Activated naive CD8-positive, alpha-beta T cell treated with anti-CD3 and anti-CD28 coated beads, Interleukin-2, amount 10 ng/mL, durations not matched to agents 7 days and 5 days (primary cell): ENCODE data around the gene MIAT. TPM values are rescaled to one million over a fixed set of nuclear protein-coding genes. Genes with fewer than 3 reads are reported as not detected.

Experiments
- ATAC-seq: fragments of 150-1000 bp; cut with Tn5 transposase; one replicate; pipeline ENCODE4 v1.10.0; 2021; ENCODE audit warnings: low read depth, moderate library complexity
- POLR2A ChIA-PET: fragments of 350-600 bp; sonication (Branson Sonifier 250); formaldehyde crosslinking; loops from one replicate; lab custom pipeline; 2021; ENCODE audit warnings: antibody characterized with exemption; lab: Charles Lee
- DNase-seq: peaks from one replicate; pipeline ENCODE4 v3.0.0; 2021
- H3K27ac Mint-ChIP-seq: one replicate; pipeline ENCODE4 v1.8.0; 2022; ENCODE audit warnings: mild to moderate bottlenecking, mixed read lengths
- H3K27me3 Mint-ChIP-seq: one replicate; pipeline ENCODE4 v1.8.0; 2022; ENCODE audit warnings: mild to moderate bottlenecking, moderate library complexity, mixed read lengths
- H3K36me3 Mint-ChIP-seq: one replicate; pipeline ENCODE4 v1.8.0; 2021; ENCODE audit warnings: mild to moderate bottlenecking, mixed read lengths
- H3K4me1 Mint-ChIP-seq: one replicate; pipeline ENCODE4 v1.8.0; 2021; ENCODE audit warnings: mixed read lengths
- H3K4me3 Mint-ChIP-seq: one replicate; pipeline ENCODE4 v1.8.0; 2022; ENCODE audit warnings: mild to moderate bottlenecking, moderate library complexity, mixed read lengths
- H3K9me3 Mint-ChIP-seq: one replicate; pipeline ENCODE4 v1.8.0; 2021; ENCODE audit warnings: mixed read lengths
- total RNA-seq, 2 experiments: library from RNA; stranded (reverse); gene quantifications; one replicate each; pipeline ENCODE4 v1.2.3, GENCODE V29; 2021

MIAT gene
- total RNA-seq, 2 experiments from 2014 or later, result 190 to 229 TPM

DNA sequence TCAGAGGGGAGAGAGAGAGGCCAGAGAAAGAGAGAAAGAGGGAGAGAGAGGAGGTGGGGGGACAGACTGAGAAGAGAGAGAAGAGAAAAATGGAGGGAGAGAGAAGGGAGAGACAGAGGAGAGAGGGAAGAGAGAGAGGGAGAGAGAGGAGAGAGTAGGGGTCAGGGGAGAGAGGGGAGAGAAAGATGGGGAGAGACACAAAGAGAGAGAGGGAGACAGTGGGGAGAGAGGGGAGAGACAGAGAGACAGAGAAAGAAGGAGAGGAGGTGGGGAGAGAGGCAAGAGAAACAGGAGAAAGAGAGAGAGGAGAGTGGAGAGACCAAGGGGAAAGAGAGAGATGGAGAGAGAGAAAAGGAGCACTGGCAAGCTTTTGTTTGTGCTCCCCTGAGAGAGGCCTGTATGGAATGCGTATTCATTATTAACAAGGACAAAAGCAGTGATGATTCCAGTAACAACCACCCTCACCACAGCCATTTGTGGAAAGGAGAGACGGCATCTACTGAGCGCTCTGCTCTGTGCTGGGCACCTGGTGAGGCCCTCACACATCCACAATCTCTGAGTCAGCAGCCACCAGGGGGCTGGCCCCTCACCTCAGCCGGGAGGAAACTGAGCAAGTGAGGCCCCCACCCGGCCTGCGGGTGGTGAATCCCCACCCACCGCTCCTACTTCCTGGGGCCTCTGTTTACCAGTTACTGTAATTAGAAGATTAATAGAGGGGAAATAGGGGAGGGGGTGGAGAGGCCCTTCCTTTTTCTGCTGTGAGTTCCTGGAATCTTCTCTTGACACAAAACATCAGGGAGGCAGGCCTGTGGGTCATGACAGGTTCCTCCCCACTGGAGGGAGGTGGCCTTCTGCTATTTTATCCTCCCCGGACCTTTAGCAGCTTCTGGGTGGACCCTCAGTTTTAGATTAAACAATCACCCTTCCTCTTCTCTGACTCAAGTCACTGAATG is 14.6 kb upstream of the MIAT start:
- H3K4me3 Mint-ChIP-seq, result peak overlapping the region; percentile 73
- no peaks in the 10 kb centered on the region for H3K36me3 Mint-ChIP-seq
- POLR2A ChIA-PET, result interaction anchor here (0.6 to 2.1 kb wide), 12 partner anchors 15 to 1230 kb away, joined by 3 to 14 read pairs (median 4); partner anchors contain the start of gene MIAT
- DNase-seq (peak; percentile 81), ATAC-seq (peak; percentile 91)
- H3K27ac Mint-ChIP-seq, result peak overlapping the region; percentile 96
- no peaks in the 10 kb centered on the region for H3K9me3 Mint-ChIP-seq
- no peaks in the 10 kb centered on the region for H3K27me3 Mint-ChIP-seq
- peaks cover 67% of the 10 kb centered on the region for H3K4me1 Mint-ChIP-seq

DNA sequence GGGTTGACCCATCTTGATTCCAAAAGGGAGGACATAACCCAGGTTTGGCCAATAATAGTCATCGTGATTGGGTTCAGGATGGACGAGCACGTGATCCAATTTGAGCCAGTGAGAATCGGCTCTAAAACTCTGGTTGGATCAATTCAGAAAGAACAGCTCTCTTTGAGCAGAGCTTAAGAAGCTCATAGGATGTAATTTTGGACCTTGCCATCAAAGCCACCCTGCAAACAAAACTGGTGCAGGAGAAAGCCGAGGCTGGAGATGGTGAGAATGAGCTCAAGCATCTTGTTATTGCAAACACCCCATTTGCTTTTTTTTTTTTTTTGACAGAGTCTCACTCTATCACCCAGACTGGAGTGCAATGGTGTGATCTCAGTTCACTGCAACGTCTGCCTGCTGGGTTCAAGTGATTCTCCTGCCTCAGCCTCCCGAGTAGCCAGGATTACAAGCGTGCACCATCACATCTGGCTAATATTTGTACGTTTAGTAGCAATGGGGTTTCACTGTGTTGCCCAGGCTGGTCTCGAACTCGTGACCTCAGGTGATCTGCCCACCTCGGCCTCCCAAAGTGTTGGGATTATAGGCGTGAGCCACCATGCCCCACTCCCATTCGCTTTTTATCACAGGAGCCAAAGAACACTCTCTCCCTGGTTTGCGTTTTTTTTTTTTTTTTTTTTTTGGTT is 13.8 kb upstream of the MIAT start:
- DNase-seq, result no peak
- Mint-ChIP-seq H3K27ac (peak overlapping the region; percentile 96), H3K9me3 (no peaks in the 10 kb centered on the region), H3K4me3 (peak overlapping the region; percentile 73), H3K4me1 (peaks cover 71% of the 10 kb centered on the region), H3K27me3 (no peaks in the 10 kb centered on the region), H3K36me3 (no peaks in the 10 kb centered on the region)
- POLR2A ChIA-PET, result interaction anchor here (0.6 to 2.1 kb wide), 11 partner anchors 14 to 1273 kb away, joined by 3 to 7 read pairs (median 3); partner anchors contain the start of gene MIAT
- ATAC-seq, result no peak

DNA sequence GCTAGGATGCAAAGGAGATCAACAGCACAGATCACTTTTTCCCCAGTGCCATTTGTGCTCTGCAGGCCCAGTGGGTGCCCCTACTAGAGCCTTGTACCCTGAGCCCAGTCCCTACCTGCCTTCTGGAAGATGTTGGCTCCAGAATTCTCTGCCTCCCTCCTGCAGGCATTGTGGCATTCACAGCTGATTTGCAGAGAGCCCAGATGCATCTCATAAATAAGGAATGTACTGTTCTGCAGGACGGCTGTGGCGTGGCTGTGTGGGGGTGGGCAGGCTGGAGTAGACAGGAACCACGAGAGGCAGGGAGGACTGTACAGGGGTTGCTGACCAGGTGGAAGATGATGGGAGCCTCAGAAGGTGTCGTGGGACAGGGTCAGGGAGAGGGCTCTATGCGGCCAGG is 11.2 kb upstream of the MIAT start:
- POLR2A ChIA-PET, result no interaction called here
- Mint-ChIP-seq H3K9me3 (no peaks in the 10 kb centered on the region), H3K27ac (peak overlapping the region; percentile 7), H3K27me3 (no peaks in the 10 kb centered on the region), H3K4me3 (no peak overlapping the region), H3K4me1 (peaks cover 79% of the 10 kb centered on the region), H3K36me3 (no peaks in the 10 kb centered on the region)
- no peak for ATAC-seq
- no peak for DNase-seq

DNA sequence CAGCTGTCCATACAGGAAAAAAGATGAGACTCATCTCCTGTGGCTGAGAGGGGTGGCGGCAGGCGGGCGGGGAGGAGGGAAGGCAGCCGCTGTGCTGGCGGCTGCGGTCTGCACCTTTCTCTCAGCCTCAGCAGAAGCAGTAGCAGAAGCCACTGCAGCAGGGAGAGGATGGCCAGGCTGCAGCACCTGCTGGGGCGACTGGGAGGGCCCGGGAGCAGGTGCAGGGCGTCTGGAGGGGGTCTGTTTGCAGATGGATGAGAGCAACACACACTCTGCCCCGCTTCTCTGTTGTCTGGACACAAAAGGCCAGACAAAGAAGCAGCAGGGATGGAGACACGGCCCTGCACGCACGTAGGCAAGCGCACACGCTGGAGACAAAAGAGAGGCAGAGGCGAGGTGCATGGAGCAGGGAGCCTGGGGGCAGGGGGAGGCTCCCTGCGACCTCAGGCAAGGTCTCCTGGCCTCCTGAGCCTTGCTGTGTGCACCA is 9.3 kb upstream of the MIAT start:
- Mint-ChIP-seq H3K9me3 (no peaks in the 10 kb centered on the region), H3K4me3 (peak overlapping the region; percentile 71), H3K4me1 (peaks cover 64% of the 10 kb centered on the region), H3K27me3 (peaks cover 2% of the 10 kb centered on the region), H3K27ac (peak overlapping the region; percentile 86), H3K36me3 (no peaks in the 10 kb centered on the region)
- DNase-seq, result peak; percentile 73
- ATAC-seq, result peak; percentile 64
- POLR2A ChIA-PET, result interaction anchor here (1.0 to 1.4 kb wide), 4 partner anchors 18 to 219 kb away, joined by 3 to 4 read pairs (median 3); partner anchors contain the start of genes ASPHD2, HPS4, SRRD and TPST2

DNA sequence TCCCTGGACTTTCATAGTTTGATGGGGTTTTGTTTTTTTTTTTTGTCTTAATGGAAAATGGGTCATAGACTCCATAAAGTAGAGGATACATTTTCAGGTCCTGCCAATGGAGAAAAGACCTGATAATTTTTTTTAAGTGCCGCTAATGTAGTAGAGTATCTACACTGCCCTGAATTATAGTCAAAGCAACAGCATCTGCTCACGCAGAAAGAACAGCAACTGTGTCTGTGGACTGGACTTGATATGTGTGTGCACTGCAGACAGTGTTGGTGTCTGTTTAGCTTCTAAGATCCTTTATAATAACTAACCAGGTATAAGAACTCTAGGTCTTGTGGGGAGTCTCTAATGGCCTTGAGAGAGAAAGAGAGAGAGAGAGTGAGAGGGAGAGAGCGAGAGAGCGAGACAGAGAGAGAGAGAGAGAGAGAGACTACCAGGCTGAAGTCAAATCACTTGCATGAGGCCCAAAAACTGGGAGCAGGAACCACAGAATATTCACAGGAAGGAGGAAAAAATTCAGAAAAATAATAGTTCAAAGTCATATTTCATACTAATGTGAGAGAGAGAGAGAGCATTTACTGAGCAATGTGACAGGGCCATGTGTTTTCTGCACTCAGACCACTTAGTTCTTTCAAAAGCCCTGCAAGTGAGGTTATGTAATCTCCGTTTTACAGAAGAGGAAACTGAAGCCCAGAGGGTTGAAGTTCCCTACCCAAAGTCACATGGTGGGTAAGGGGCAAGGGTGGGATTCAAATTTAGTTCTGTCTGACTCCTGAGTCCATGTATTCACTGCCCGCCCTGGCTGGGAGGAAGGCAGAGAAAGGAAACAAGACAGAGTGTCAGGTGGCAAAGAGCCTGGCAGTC is 8.6 kb upstream of the MIAT start:
- peaks cover 57% of the 10 kb centered on the region for H3K4me1 Mint-ChIP-seq

DNA sequence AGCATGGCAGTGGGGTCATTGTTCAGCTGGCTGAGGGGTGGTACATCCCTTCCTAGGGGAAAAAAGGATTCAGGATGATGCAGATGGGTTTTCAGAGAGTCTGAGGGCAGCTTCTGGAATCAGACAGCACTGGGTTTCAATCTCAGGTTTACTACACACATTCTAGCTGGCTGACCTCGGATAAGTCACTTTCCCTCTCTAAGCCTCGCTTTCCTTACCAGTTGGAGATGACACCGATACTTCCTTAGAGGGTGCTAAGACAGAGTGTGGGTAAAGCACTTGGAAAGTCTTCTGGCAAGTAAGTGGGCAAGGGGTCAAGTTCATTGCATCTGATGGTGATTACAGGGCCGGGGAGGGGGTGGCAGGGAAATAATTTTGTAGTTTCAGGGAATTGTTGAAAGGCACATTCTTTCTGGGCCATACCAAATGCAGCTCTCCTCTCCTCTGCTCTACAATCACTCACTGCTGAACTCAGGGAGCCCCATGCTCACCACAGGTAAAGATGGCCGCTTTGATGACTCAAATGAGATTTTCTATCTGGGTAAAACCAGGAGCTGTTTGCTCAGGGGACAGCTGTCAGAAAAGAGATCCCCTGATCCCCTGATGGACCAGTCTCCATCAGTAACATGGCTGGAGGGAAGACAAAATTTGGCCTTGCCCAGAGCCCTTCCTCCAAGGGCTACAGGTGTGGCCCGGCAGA is 6.5 kb upstream of the MIAT start:
- POLR2A ChIA-PET, result interaction anchor here (0.6 to 1.1 kb wide), 2 partner anchors 9 to 160 kb away, joined by 3 read pairs; no protein-coding TSS in a partner anchor
- Mint-ChIP-seq H3K27ac (no peak overlapping the region), H3K36me3 (no peaks in the 10 kb centered on the region), H3K4me1 (peaks cover 40% of the 10 kb centered on the region), H3K9me3 (no peaks in the 10 kb centered on the region), H3K27me3 (peaks cover 22% of the 10 kb centered on the region), H3K4me3 (no peak overlapping the region)
- DNase-seq, result no peak
- ATAC-seq, result no peak

More for the DNA sequence above, 8.6 kb upstream of the MIAT start:
- POLR2A ChIA-PET, result interaction anchor here (0.7 to 1.4 kb wide), 2 partner anchors 18 to 165 kb away, joined by 3 read pairs; partner anchors contain the start of genes HPS4 and SRRD
- Mint-ChIP-seq H3K27ac (peak overlapping the region; percentile 86), H3K36me3 (no peaks in the 10 kb centered on the region), H3K9me3 (no peaks in the 10 kb centered on the region), H3K4me3 (peak overlapping the region; percentile 71), H3K27me3 (peaks cover 7% of the 10 kb centered on the region)
- no peak for DNase-seq
- ATAC-seq, result no peak

DNA sequence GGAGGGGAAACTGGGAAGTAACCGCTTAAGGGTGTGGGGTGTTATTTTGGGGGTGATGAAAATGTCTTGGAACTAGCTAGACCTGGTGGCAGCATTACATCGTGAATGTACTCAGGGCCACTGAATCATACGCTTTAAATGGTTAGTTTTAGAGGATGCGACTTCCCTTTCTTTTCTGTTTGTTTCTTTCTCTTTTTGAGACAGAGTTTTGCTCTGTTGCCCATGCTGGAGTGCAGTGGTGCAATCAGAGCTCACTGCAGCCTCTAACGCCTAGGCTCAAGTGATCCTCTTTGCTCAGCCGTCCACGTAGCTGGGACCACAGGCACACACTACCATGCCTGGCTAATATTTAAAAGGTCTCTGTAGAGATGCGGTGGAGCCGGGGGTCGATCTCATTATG is 5.6 kb upstream of the MIAT start:
- Mint-ChIP-seq H3K27me3 (peaks cover 24% of the 10 kb centered on the region), H3K27ac (no peak overlapping the region), H3K4me3 (no peak overlapping the region), H3K9me3 (no peaks in the 10 kb centered on the region), H3K36me3 (no peaks in the 10 kb centered on the region), H3K4me1 (peaks cover 32% of the 10 kb centered on the region)
- no peak for ATAC-seq
- POLR2A ChIA-PET, result interaction anchor here (1.1 kb wide), 1 partner anchor 161 kb away, joined by 3 read pairs; no protein-coding TSS in a partner anchor
- DNase-seq, result no peak

DNA sequence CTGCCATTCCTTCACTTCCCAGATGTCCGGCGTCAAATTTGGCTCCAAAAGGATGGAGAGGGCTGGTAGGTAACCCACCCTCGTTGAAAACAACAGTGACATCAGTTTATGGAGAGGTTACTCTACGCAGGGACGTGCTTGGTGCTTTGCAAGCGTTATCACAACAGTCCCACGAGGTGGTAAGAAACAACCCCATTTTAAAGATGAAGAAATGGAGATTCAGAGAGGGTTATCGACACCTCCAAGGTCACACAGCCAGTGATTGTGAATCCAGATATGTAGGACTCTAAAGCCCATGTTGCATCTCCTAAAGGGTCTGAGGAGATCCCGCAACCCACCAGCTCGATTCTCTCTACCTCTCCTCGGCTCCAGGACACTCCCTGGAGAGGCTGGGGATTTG is 773 bp downstream of the MIAT start:
- POLR2A ChIA-PET, result interaction anchor here (1.0 to 1.5 kb wide), 2 partner anchors 153 to 228 kb away, joined by 3 to 6 read pairs; no protein-coding TSS in a partner anchor
- H3K27ac Mint-ChIP-seq, result peak overlapping the region; percentile 84
- peaks cover 23% of the 10 kb centered on the region for H3K27me3 Mint-ChIP-seq
- H3K4me1 Mint-ChIP-seq, result peaks cover 17% of the 10 kb centered on the region
- no peaks in the 10 kb centered on the region for H3K9me3 Mint-ChIP-seq
- DNase-seq (no peak), ATAC-seq (peak; percentile 27)
- H3K36me3 Mint-ChIP-seq, result no peaks in the 10 kb centered on the region
- H3K4me3 Mint-ChIP-seq, result peak overlapping the region; percentile 91

DNA sequence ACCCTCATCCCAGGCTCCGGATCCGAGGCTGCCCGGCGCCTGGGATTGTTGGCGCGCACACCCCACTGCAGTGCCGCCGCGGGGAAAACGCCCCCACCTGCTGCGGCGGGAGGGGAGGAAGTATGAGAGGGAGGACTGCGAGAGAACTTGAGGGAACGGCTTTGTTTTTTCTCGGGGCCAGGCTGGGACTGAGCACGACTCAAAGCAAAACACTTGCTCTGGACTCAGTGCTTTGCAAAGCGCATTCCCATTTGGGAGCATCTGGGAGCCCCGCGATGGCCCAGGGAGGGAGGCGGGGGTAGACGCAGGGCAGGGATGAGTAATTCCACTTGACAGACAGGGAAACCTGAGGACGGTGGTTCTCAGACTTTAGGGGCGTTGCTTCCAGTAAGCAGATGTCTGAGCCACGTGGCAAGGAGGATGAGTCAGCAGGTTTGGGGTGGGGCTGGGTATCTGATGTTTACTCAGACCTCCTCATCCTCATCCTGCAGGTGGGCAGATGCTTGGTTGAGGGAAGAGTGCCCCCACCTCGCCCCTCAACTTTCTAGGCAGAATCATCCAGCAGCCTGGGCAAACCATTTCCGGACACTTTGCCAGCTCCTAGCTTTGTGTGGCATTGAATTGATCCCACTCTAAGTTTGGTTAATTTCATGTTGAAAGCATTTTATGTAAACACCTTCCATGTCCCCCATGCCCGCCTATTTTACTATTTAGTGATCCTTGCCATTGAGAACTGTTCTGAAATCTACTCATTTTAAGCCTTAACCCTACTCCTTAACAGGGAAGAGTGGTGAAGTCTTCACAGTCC is 1.5 kb downstream of the MIAT start:
- peak overlapping the region; percentile 91 for H3K4me3 Mint-ChIP-seq
- H3K9me3 Mint-ChIP-seq, result no peaks in the 10 kb centered on the region
- H3K27ac Mint-ChIP-seq, result peak overlapping the region; percentile 79
- POLR2A ChIA-PET, result interaction anchor here (1.0 to 1.5 kb wide), 3 partner anchors 14 to 229 kb away, joined by 3 to 5 read pairs (median 3); no protein-coding TSS in a partner anchor
- peaks cover 2% of the 10 kb centered on the region for H3K36me3 Mint-ChIP-seq
- DNase-seq, result peak; percentile 62
- ATAC-seq, result peak; percentile 63
- peaks cover 22% of the 10 kb centered on the region for H3K4me1 Mint-ChIP-seq
- peaks cover 18% of the 10 kb centered on the region for H3K27me3 Mint-ChIP-seq

DNA sequence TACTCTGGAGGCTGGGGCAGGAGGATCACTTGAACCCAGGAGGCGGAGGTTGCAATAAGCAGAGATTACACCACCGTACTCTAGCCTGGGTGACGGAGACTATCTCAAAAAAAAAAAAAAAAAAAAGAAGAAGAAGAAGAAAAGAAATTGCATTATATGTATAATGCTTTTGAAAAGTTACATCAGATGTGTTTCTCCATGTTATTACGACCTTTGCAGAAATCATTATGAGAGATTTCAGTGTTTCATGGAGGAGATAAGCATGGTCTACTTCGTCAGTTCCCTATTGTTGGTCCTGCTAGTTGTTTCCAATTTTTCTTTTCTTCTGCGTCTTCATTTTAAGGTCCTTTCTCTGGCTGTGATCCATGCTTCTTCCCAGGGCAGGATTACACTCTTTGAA is 3.0 kb downstream of the MIAT start:
- Mint-ChIP-seq H3K27me3 (peaks cover 6% of the 10 kb centered on the region), H3K4me1 (peaks cover 36% of the 10 kb centered on the region), H3K4me3 (no peak overlapping the region), H3K27ac (no peak overlapping the region), H3K36me3 (peaks cover 6% of the 10 kb centered on the region), H3K9me3 (no peaks in the 10 kb centered on the region)
- ATAC-seq (no peak), DNase-seq (no peak)
- POLR2A ChIA-PET, result interaction anchor here (0.7 to 0.8 kb wide), 3 partner anchors 9 to 252 kb away, joined by 3 read pairs; no protein-coding TSS in a partner anchor

DNA sequence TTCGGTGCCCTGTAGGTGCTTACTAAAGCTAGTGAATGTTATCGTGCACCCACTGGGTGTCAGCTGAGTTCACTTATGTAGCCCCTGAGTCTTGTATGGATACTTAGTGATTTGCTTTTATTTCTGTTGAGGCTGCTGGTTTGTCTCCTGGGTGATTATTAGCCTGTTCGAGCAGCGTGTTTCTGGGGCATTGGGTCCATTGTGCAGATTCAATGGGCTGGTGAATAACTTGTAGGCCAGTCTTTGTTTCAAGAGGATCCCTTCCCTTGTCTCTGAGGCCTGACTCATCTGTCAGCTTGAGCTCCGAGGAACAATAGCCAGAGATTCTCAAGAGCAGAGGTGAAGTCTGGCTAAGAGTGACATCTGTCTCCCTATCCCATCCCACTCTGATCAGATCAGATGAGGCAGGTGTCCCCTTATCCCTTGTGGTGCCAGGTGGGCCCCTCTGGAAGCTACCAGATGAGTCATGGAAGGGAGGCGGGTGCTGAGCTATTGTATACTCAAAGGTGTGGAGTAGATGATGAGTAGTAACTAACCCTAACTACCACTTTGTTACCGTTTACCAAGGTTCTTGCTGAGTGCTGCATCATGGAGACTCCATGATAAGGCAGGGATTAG is 3.7 kb downstream of the MIAT start:
- DNase-seq (no peak), ATAC-seq (no peak)
- peaks cover 6% of the 10 kb centered on the region for H3K36me3 Mint-ChIP-seq
- no peak overlapping the region for H3K27ac Mint-ChIP-seq
- H3K4me1 Mint-ChIP-seq, result peaks cover 38% of the 10 kb centered on the region
- POLR2A ChIA-PET, result no interaction called here
- H3K27me3 Mint-ChIP-seq, result peaks cover 2% of the 10 kb centered on the region
- H3K9me3 Mint-ChIP-seq, result no peaks in the 10 kb centered on the region
- no peak overlapping the region for H3K4me3 Mint-ChIP-seq
